Measurements from ENCODE around the gene TMEM25.
A peak's percentile ranks its signal among the peaks of the same experiment; 100 is the strongest.

Gene TMEM25

DNA sequence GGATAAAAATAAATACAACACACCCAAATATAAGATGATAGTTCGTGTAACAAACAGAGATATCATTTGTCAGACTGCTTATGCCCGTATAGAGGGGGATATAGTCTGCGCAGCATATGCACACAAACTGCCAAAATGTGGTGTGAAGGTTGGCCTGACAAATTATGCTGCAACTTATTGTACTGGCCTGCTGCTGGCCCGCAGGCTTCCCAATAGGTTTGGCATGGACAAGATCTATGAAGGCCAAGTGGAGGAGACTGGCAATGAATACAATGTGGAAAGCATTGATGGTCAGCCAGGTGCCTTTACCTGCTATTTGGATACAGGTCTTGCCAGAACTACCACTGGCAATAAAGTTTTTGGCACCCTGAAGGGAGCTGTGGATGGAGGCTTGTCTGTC is 29.8 kb downstream of the TMEM25 start:
- Histone ChIP-seq H3K79me2 (ENCODE audit: control insufficient read depth, low read length) (0 out of 2 replicates have a peak, but pooled peaks cover 4% of the 10 kb centered on the region), H3K4me2 (ENCODE audit: low read length) (no peak overlapping the region), H3K4me3 (ENCODE audit: low read length) (no peak overlapping the region), H3K9me3 (ENCODE audit: control insufficient read depth, insufficient read depth, low read length) (no peaks in the 10 kb centered on the region), H3K36me3 (ENCODE audit: control insufficient read depth, low read length) (peaks cover 14% of the 10 kb centered on the region), H3K9me2 (replicated peaks; ENCODE audit: control insufficient read depth, low read length) (no peaks in the 10 kb centered on the region), H3K27ac (ENCODE audit: low read depth, low read length) (no peak overlapping the region), H3K27me3 (ENCODE audit: control insufficient read depth, low read length) (no peaks in the 10 kb centered on the region), H3F3A (ENCODE audit: control insufficient read depth, insufficient read depth) (peaks cover 6% of the 10 kb centered on the region), H4K20me1 (ENCODE audit: control insufficient read depth, insufficient read depth, low read depth, low read length) (no peaks in the 10 kb centered on the region), H3K4me1 (ENCODE audit: control insufficient read depth, low read length) (peaks cover 6% of the 10 kb centered on the region)
- no peak for TF ChIP-seq EZH2phosphoT487 (IDR thresholded peaks at IDR 0.05; ENCODE audit: borderline replicate concordance, low read length)
- TF ChIP-seq, protein P1, sequence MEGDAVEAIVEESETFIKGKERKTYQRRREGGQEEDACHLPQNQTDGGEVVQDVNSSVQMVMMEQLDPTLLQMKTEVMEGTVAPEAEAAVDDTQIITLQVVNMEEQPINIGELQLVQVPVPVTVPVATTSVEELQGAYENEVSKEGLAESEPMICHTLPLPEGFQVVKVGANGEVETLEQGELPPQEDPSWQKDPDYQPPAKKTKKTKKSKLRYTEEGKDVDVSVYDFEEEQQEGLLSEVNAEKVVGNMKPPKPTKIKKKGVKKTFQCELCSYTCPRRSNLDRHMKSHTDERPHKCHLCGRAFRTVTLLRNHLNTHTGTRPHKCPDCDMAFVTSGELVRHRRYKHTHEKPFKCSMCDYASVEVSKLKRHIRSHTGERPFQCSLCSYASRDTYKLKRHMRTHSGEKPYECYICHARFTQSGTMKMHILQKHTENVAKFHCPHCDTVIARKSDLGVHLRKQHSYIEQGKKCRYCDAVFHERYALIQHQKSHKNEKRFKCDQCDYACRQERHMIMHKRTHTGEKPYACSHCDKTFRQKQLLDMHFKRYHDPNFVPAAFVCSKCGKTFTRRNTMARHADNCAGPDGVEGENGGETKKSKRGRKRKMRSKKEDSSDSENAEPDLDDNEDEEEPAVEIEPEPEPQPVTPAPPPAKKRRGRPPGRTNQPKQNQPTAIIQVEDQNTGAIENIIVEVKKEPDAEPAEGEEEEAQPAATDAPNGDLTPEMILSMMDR (IDR thresholded peaks at IDR 0.05; ENCODE audit: low read depth, low read length, poor library complexity, severe bottlenecking), result no peak

DNA sequence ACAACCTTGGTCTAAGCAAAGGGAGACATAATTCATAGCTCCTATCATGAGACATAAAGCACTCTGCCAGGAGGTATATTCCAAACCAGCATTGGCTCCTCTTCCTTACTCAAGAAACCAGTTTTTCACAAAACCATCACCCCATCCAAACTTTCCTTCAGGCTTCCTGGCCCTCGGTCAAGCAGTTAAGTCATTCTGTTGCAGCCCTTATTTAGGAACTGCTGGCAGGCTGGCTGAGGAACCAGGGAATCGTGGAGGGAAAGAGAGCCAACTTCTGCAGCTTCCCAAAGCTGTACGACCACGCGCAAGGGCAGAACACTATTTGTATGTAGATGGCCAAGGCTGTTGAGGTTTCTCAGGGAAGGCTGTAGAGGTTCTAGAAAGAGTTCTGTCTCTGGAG is 34.1 kb downstream of the TMEM25 start:
- Histone ChIP-seq H3K4me3 (ENCODE audit: low read length) (peak overlapping the region; percentile 57), H3K9me3 (ENCODE audit: control insufficient read depth, insufficient read depth, low read length) (no peaks in the 10 kb centered on the region), H3F3A (ENCODE audit: control insufficient read depth, insufficient read depth) (peaks cover 11% of the 10 kb centered on the region), H3K4me1 (ENCODE audit: control insufficient read depth, low read length) (peaks cover 9% of the 10 kb centered on the region), H3K79me2 (ENCODE audit: control insufficient read depth, low read length) (0 out of 2 replicates have a peak, but pooled peaks cover 4% of the 10 kb centered on the region), H4K20me1 (ENCODE audit: control insufficient read depth, insufficient read depth, low read depth, low read length) (no peaks in the 10 kb centered on the region), H3K9me2 (replicated peaks; ENCODE audit: control insufficient read depth, low read length) (no peaks in the 10 kb centered on the region), H3K36me3 (ENCODE audit: control insufficient read depth, low read length) (no peaks in the 10 kb centered on the region), H3K27ac (ENCODE audit: low read depth, low read length) (no peak overlapping the region), H3K4me2 (ENCODE audit: low read length) (peak overlapping the region; percentile 72), H3K27me3 (ENCODE audit: control insufficient read depth, low read length) (no peaks in the 10 kb centered on the region)
- TF ChIP-seq, protein P1 (IDR thresholded peaks at IDR 0.05; ENCODE audit: low read depth, low read length, poor library complexity, severe bottlenecking), result no peak
- TF ChIP-seq EZH2phosphoT487 (IDR thresholded peaks at IDR 0.05; ENCODE audit: borderline replicate concordance, low read length), result no peak

DNA sequence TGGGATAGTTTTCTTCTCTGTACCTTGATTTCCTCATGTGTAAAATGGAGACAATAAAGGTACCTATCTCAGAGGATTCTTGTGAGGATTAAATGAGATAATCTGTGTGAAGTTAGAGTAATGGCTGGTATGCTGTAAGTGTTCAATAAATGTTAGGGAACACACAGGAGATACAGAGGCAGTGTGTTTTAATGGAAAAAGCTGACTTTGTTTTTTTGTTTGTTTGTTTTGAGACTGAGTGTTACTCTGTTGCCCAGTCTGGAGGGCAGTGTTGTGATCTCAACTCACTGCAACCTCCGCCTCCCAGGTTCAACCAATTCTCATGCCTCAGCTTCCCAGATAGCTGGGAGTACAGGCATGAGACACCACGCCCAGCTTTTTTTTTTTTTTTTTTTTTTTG is 38.7 kb downstream of the TMEM25 start:
- peaks cover 35% of the 10 kb centered on the region for H3K79me2 ChIP-seq (ENCODE audit: control insufficient read depth, low read length)
- H3K27ac ChIP-seq (ENCODE audit: low read depth, low read length), result no peak overlapping the region
- H3K36me3 ChIP-seq (ENCODE audit: control insufficient read depth, low read length), result peaks cover 20% of the 10 kb centered on the region
- no peaks in the 10 kb centered on the region for H3K27me3 ChIP-seq (ENCODE audit: control insufficient read depth, low read length)
- no peaks in the 10 kb centered on the region for H3K9me3 ChIP-seq (ENCODE audit: control insufficient read depth, insufficient read depth, low read length)
- H3K9me2 ChIP-seq (replicated peaks; ENCODE audit: control insufficient read depth, low read length), result no peaks in the 10 kb centered on the region
- H4K20me1 ChIP-seq (ENCODE audit: control insufficient read depth, insufficient read depth, low read depth, low read length), result peaks cover 12% of the 10 kb centered on the region
- no peak overlapping the region for H3K4me3 ChIP-seq (ENCODE audit: low read length)
- H3K4me1 ChIP-seq (ENCODE audit: control insufficient read depth, low read length), result peaks cover 31% of the 10 kb centered on the region
- peaks cover 8% of the 10 kb centered on the region for H3F3A ChIP-seq (ENCODE audit: control insufficient read depth, insufficient read depth)
- H3K4me2 ChIP-seq (ENCODE audit: low read length), result no peak overlapping the region
- TF ChIP-seq, protein P1 (IDR thresholded peaks at IDR 0.05; ENCODE audit: low read depth, low read length, poor library complexity, severe bottlenecking), result no peak
- no peak for TF ChIP-seq EZH2phosphoT487 (IDR thresholded peaks at IDR 0.05; ENCODE audit: borderline replicate concordance, low read length)

Measured in DOHH2 (cell line).